Ramos (cell line): ENCODE data around the gene MRPL50.

ENCODE experiments used
- in situ Hi-C: fragments of 300-500 bp; cut with MboI; formaldehyde crosslinking; loops from one replicate; pipeline ENCODE4 v1.14.3; 2022; ENCODE audit warnings: low sequenced_read_pairs; ENCODE audit not compliant: unreplicated experiment

MRPL50 gene

GRCh38 chr9:101381118-101381517 lies 17.3 kb downstream of the MRPL50 start:
- in situ Hi-C loops, result no loop called here

GRCh38 chr9:101380295-101380694 lies 18.1 kb downstream of the MRPL50 start:
- in situ Hi-C loops, result no loop called here

- in situ Hi-C loops, result no loop called here
Observed at GRCh38 chr9:101376111-101376848, 22.1 kb downstream of the MRPL50 start.

GRCh38 chr9:101375546-101375945 lies 22.9 kb downstream of the MRPL50 start:
- in situ Hi-C loops, result no loop called here

GRCh38 chr9:101372327-101373118 lies 25.9 kb downstream of the MRPL50 start:
- in situ Hi-C loops, result no loop called here

GRCh38 chr9:101371813-101372212 lies 26.6 kb downstream of the MRPL50 start:
- in situ Hi-C loops, result no loop called here

- in situ Hi-C loops, result no loop called here
Observed at GRCh38 chr9:101369884-101370531, 28.4 kb downstream of the MRPL50 start.

GRCh38 chr9:101369286-101369685 lies 29.1 kb downstream of the MRPL50 start:
- in situ Hi-C loops, result no loop called here

- in situ Hi-C loops, result no loop called here
Observed at GRCh38 chr9:101367323-101367722, 31.1 kb downstream of the MRPL50 start.

- in situ Hi-C loops, result no loop called here
Observed at GRCh38 chr9:101366038-101366756, 32.2 kb downstream of the MRPL50 start.

GRCh38 chr9:101365181-101365580 lies 33.2 kb downstream of the MRPL50 start:
- in situ Hi-C loops, result no loop called here

GRCh38 chr9:101362450-101362849 lies 36.0 kb downstream of the MRPL50 start:
- in situ Hi-C loops, result no loop called here

- in situ Hi-C loops, result no loop called here
Observed at GRCh38 chr9:101360647-101361046, 37.8 kb downstream of the MRPL50 start.

GRCh38 chr9:101359679-101360078 lies 38.7 kb downstream of the MRPL50 start:
- in situ Hi-C loops, result no loop called here

- in situ Hi-C loops, result no loop called here
Observed at GRCh38 chr9:101356619-101357018, 41.8 kb downstream of the MRPL50 start.

GRCh38 chr9:101354765-101355708 lies 43.4 kb downstream of the MRPL50 start:
- in situ Hi-C loops, result no loop called here

- in situ Hi-C loops, result no loop called here
Observed at GRCh38 chr9:101354143-101354764, 44.2 kb downstream of the MRPL50 start.

GRCh38 chr9:101353683-101354082 lies 44.7 kb downstream of the MRPL50 start:
- in situ Hi-C loops, result no loop called here

- in situ Hi-C loops, result no loop called here
Observed at GRCh38 chr9:101352892-101353463, 45.4 kb downstream of the MRPL50 start.
